Stimulated activated CD4-positive, alpha-beta T cell treated with anti-CD3 and anti-CD28 coated beads, Interleukin-1b, Interleukin-23, amount 100 ng/mL, for 48 hours (primary cell): ENCODE data around the gene REM2.

ENCODE experiments used
- DNase-seq: peaks from one replicate; pipeline ENCODE4 v3.0.0-alpha.2; 2020

Gene REM2

GRCh38 chr14:22875003-22875747 is 7.8 kb upstream of the REM2 start:
- DNase-seq = no peak

GRCh38 chr14:22875748-22876319 is 7.2 kb upstream of the REM2 start:
- no peak for DNase-seq

- no peak for DNase-seq
These were observed 6.0 kb upstream of the REM2 start for GRCh38 chr14:22877000-22877501.

- no peak for DNase-seq
These were observed 4.5 kb upstream of the REM2 start for GRCh38 chr14:22878271-22879246.

- DNase-seq = no peak
These were observed 958 bp upstream of the REM2 start for GRCh38 chr14:22882064-22882463.

GRCh38 chr14:22882529-22883172 is 371 bp upstream of the REM2 start:
- peak; percentile 23 for DNase-seq

GRCh38 chr14:22884076-22884737 is 1.2 kb downstream of the REM2 start:
- no peak for DNase-seq

GRCh38 chr14:22884738-22885523 is 1.9 kb downstream of the REM2 start:
- no peak for DNase-seq

- no peak for DNase-seq
These were observed 3.0 kb downstream of the REM2 start for GRCh38 chr14:22885975-22886374.

- DNase-seq = peak; percentile 69
These were observed 3.7 kb downstream of the REM2 start for GRCh38 chr14:22886500-22887259.

GRCh38 chr14:22887260-22887989 is 4.4 kb downstream of the REM2 start:
- DNase-seq = peak; percentile 44

GRCh38 chr14:22887990-22888378 is 5.0 kb downstream of the REM2 start:
- peak; percentile 45 for DNase-seq

GRCh38 chr14:22888662-22889061 is 5.6 kb downstream of the REM2 start:
- no peak for DNase-seq

GRCh38 chr14:22890416-22890815 is 7.4 kb downstream of the REM2 start:
- DNase-seq = no peak

GRCh38 chr14:22892488-22892887 is 9.5 kb downstream of the REM2 start:
- DNase-seq = no peak

- no peak for DNase-seq
These were observed 10.7 kb downstream of the REM2 start for GRCh38 chr14:22893706-22894105.

GRCh38 chr14:22895402-22895801 is 12.4 kb downstream of the REM2 start:
- DNase-seq = no peak

- DNase-seq = no peak
These were observed 13.3 kb downstream of the REM2 start for GRCh38 chr14:22896356-22896755.

- DNase-seq = no peak
These were observed 13.7 kb downstream of the REM2 start for GRCh38 chr14:22896760-22897159.

GRCh38 chr14:22897357-22897756 is 14.3 kb downstream of the REM2 start:
- DNase-seq = no peak
